ENCODE measurements around the gene LINC00632. TPM values are rescaled to one million over a fixed set of nuclear protein-coding genes. Genes with fewer than 3 reads are reported as not detected.

The LINC00632 gene
- total RNA-seq, 1 experiment from 2014 or later = not detected

DNA sequence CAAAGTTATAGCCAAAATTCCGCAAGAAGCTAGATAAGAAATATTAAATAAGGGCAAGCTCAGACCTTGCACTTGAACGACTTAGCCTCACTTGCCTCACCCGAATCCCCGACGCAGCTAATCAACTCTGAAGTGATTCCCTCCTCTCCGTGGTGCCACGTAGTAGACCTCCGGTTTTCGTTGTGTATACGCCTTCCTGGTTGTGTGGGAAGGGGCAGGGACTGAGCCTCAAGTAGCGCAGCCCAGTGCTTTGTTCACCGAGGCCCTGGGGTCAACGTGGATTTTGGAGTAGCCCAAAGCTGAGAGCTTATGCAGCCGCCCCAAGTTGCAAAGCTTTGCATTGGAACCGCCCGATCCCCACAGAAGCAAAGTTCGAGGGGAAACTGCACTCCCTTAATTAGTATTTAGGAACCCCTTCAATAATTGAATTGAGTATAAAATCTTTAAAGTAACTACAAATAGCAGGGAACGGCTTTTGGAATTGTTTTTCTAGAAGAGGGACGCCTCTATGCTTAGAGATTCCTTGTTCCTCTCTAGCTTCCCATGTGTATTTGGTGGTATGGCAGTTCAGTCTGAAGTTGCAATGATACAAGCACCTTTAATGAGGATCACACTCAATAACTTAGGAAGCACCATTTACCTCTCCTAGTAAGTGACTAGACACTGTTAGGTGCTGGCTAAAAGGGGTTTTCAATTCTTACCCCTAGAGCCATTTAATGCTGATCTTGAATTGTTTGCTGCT is 55.7 kb downstream of the LINC00632 start:
- DNase-seq (ENCODE audit: low spot score) = no peak

- DNase-seq (ENCODE audit: low spot score) = peak; percentile 77
These were observed 56.6 kb downstream of the LINC00632 start for GRCh38 chrX:140766024-140766611.

DNA sequence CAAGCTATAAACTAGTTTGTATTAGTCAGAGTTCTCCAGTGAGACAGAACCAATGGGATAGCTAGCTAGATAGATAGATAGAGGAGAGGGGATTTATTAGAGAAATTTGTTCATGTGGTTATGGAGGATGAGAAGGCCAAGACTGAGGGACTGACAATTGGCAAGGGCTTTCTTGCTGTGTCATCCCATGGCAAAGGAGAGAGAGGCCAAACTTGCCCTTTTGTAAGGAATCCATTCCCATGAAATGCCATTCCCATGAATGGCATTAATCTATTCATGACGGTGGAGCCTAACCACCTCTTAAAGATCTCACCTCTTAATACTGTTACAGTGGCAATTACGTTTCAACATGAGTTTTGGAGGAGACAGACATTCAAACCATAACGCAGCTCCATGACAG is 58.1 kb downstream of the LINC00632 start:
- no peak for DNase-seq (ENCODE audit: low spot score)

GRCh38 chrX:140775211-140775610 is 65.7 kb downstream of the LINC00632 start:
- DNase-seq (ENCODE audit: low spot score) = no peak

DNA sequence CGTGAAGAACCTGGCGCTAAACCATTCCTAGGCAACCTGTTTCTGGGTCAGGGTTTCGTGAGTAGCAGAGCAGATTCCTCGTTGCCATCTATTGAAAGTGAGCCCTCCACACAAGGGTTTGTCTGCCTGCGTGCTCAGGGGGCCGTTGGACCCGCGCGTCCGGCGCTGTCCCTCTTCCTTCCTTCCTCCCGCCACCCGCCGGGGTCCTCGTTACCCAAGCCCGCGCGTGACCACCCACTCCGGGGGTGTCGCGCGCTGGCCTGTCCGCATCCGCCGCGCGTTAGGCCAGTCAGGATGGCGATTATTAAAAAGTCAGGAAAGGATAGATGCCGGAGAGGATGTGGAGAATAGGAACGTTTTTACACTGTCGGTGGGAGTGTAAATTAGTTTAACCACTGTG is 66.8 kb downstream of the LINC00632 start:
- no peak for DNase-seq (ENCODE audit: low spot score)

- no peak for DNase-seq (ENCODE audit: low spot score)
These were observed 85.1 kb downstream of the LINC00632 start for GRCh38 chrX:140794642-140795041.

GRCh38 chrX:140799216-140799615 is 89.7 kb downstream of the LINC00632 start:
- DNase-seq (ENCODE audit: low spot score) = no peak

DNA sequence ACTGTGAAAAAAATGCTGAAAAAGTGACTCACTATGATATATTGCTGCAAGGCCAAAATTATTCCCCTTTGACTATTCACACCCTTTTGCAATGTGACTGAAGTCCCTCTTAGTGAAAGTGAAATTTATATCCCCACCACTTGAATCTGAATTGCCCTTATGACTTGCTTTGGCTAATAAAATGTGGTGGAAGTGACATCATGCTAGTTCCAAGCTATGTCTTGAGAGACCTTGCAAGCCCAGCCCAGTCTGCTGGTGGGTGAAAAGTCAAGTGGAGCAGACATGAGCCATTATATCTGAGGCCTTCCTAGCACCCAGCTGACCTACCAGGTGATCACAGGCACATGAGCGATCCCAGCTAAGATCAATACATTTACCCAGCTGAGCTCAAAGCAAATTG is 94.7 kb downstream of the LINC00632 start:
- DNase-seq (ENCODE audit: low spot score) = no peak

DNA sequence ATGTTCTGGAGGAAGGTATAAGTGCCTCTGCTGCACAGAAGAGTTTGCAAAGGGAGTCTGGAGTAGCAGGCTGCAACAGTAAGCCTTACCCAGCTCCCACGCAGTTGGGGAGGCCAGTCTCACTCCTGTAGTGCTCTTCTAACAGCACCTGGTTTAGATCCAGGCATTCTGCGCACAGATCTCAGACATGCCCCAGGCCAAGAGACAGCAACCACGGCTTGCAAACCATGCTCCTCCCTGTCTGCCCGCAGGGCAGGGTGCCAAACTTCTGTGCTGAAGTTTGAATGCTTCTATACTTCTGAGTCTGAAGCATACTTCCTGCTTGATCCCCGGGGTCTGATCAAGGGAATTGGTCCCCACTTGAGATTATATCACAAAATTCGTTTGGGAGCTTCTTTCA is 106.3 kb downstream of the LINC00632 start:
- no peak for DNase-seq (ENCODE audit: low spot score)

GRCh38 chrX:140817943-140818342 is 108.4 kb downstream of the LINC00632 start:
- DNase-seq (ENCODE audit: low spot score) = peak; percentile 34

DNA sequence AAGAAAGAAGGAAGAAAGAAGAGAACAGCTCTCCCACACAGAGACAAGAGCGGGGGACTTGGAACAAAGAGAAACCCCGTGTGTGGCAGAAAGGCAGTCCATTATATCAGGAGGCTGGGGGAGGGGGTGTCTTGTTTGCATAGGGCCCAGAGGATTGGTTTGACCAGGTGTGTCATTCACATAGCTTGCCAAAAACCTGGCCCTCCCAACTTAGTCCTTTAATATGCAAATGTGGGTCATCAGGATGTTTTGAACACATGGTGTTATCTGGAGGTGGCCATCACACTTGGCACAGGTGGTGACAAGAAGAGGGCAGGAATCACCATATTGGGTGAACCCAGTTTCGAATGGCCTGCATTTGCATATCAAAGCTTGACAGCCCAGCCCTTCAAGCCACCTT is 111.7 kb downstream of the LINC00632 start:
- DNase-seq (ENCODE audit: low spot score) = no peak

- DNase-seq (ENCODE audit: low spot score) = no peak
These were observed 112.6 kb downstream of the LINC00632 start for GRCh38 chrX:140822184-140822583.

GRCh38 chrX:140822861-140823260 is 113.3 kb downstream of the LINC00632 start:
- no peak for DNase-seq (ENCODE audit: low spot score)

- no peak for DNase-seq (ENCODE audit: low spot score)
These were observed 127.3 kb downstream of the LINC00632 start for GRCh38 chrX:140836874-140837273.

Other genes starting within 250 kb of the LINC00632 start
- gene SOX3, start 204.7 kb upstream of the LINC00632 start, total RNA-seq (2014; rRNA removed; shearing (Covaris generic)) = not detected in 2 replicates

All from HT-29 (cell line).